ENCODE results near the gene ZNHIT2.

Gene ZNHIT2

GRCh38 chr11:65134240-65134951 is 16.9 kb upstream of the ZNHIT2 start, which contains the start of gene SYVN1:
SYVN1 (minus strand) TSS chr11:65134519; CDS start chr11:65133601, 918 bp downstream.
- peak; percentile 89 to 96 for DNase-seq

- DNase-seq: no peak
These were observed 16.2 kb upstream of the ZNHIT2 start for GRCh38 chr11:65133724-65134123.

GRCh38 chr11:65132988-65133700 is 15.6 kb upstream of the ZNHIT2 start:
- peak; percentile 64 to 88 for DNase-seq

GRCh38 chr11:65132238-65132987 is 14.9 kb upstream of the ZNHIT2 start:
- peak in 1 of 2 experiments; percentile 58 for DNase-seq

GRCh38 chr11:65131895-65132237 is 14.4 kb upstream of the ZNHIT2 start:
- no peak for DNase-seq

GRCh38 chr11:65131417-65131776 is 13.9 kb upstream of the ZNHIT2 start:
- no peak for DNase-seq

- no peak for DNase-seq
These were observed 13.3 kb upstream of the ZNHIT2 start for GRCh38 chr11:65130631-65131416.

- no peak for DNase-seq
These were observed 12.3 kb upstream of the ZNHIT2 start for GRCh38 chr11:65129649-65130441.

- DNase-seq: no peak
These were observed 11.0 kb upstream of the ZNHIT2 start for GRCh38 chr11:65128182-65129145.

- no peak for DNase-seq
These were observed 10.1 kb upstream of the ZNHIT2 start for GRCh38 chr11:65127473-65128181.

- no peak for DNase-seq
These were observed 9.2 kb upstream of the ZNHIT2 start for GRCh38 chr11:65126624-65127274.

GRCh38 chr11:65125197-65126056 is 7.9 kb upstream of the ZNHIT2 start:
- no peak for DNase-seq

GRCh38 chr11:65124480-65125196 is 7.1 kb upstream of the ZNHIT2 start:
- DNase-seq: no peak

GRCh38 chr11:65121865-65122696 is 4.6 kb upstream of the ZNHIT2 start, which contains the start of the genes FAU and MRPL49:
FAU (minus strand) TSS chr11:65122134; CDS start chr11:65121813, 321 bp downstream.
MRPL49 (plus strand) TSS chr11:65122321; CDS start chr11:65122347, 26 bp downstream.
- peak; percentile 96 to 100 for DNase-seq

GRCh38 chr11:65121447-65121864 is 4.0 kb upstream of the ZNHIT2 start:
- no peak for DNase-seq

- DNase-seq: no peak
These were observed 3.3 kb upstream of the ZNHIT2 start for GRCh38 chr11:65120831-65121230.

GRCh38 chr11:65119670-65119995 is 2.1 kb upstream of the ZNHIT2 start:
- no peak for DNase-seq
